Stimulated activated CD4-positive, alpha-beta T cell treated with anti-CD3 and anti-CD28 coated beads, Interleukin-4, amount 100 ng/mL, for 1 hour (primary cell): Measurements from ENCODE around the gene TXNDC2.
"Not testable (repeated sequence)": the region's sequence is repeated elsewhere in the genome, so short reads cannot be mapped to it uniquely, and the experiment has no call there.

Experiments used
- DNase-seq: peaks from one replicate; pipeline ENCODE4 v3.0.0-alpha.2; 2020

TXNDC2 gene

GRCh38 chr18:9885170-9886004 lies at the start of gene TXNDC2:
TSS of gene TXNDC2 (plus strand) at chr18:9885973. CDS start at chr18:9886681, 708 bp downstream.
- no peak for DNase-seq

- no peak for DNase-seq
These were observed 47.5 kb upstream of the TXNDC2 start for GRCh38 chr18:9838144-9838877.

GRCh38 chr18:9839211-9839610 lies 46.6 kb upstream of the TXNDC2 start:
- DNase-seq = no peak

GRCh38 chr18:9839853-9840252 lies 45.9 kb upstream of the TXNDC2 start:
- DNase-seq = no peak

- DNase-seq = no peak
These were observed 44.0 kb upstream of the TXNDC2 start for GRCh38 chr18:9841752-9842151.

- DNase-seq = no peak
These were observed 43.3 kb upstream of the TXNDC2 start for GRCh38 chr18:9842448-9842847.

- DNase-seq = no peak
These were observed 40.5 kb upstream of the TXNDC2 start for GRCh38 chr18:9845256-9845655.

- DNase-seq = no peak
These were observed 39.4 kb upstream of the TXNDC2 start for GRCh38 chr18:9846162-9846925.

GRCh38 chr18:9848170-9848879 lies 37.4 kb upstream of the TXNDC2 start:
- no peak for DNase-seq

GRCh38 chr18:9849407-9850283 lies 36.1 kb upstream of the TXNDC2 start:
- no peak for DNase-seq

GRCh38 chr18:9850309-9850708 lies 35.5 kb upstream of the TXNDC2 start:
- no peak for DNase-seq

GRCh38 chr18:9851511-9851910 lies 34.3 kb upstream of the TXNDC2 start:
- DNase-seq = no peak

GRCh38 chr18:9852266-9853081 lies 33.3 kb upstream of the TXNDC2 start:
- no peak for DNase-seq

GRCh38 chr18:9854801-9855676 lies 30.7 kb upstream of the TXNDC2 start:
- DNase-seq = no peak

GRCh38 chr18:9855681-9856080 lies 30.1 kb upstream of the TXNDC2 start:
- DNase-seq = no peak

GRCh38 chr18:9856092-9856491 lies 29.7 kb upstream of the TXNDC2 start:
- no peak for DNase-seq

- DNase-seq = not testable (repeated sequence)
These were observed 28.2 kb upstream of the TXNDC2 start for GRCh38 chr18:9857479-9857998.

- DNase-seq = no peak
These were observed 27.1 kb upstream of the TXNDC2 start for GRCh38 chr18:9858642-9859041.

- DNase-seq = no peak
These were observed 26.5 kb upstream of the TXNDC2 start for GRCh38 chr18:9859232-9859631.

- no peak for DNase-seq
These were observed 25.1 kb upstream of the TXNDC2 start for GRCh38 chr18:9860682-9861081.
